PC-9 (cell line): ENCODE measurements around the gene LRIG3. TPM values are rescaled to one million over a fixed set of nuclear protein-coding genes. Genes with fewer than 3 reads are reported as not detected.
"Not testable (repeated sequence)": the region's sequence is repeated elsewhere in the genome, so short reads cannot be mapped to it uniquely, and the experiment has no call there.

Experiments used
- BruUV-seq: library from RNA; stranded (reverse); fragments of 400-500 nt; replicated peaks from 2 replicates; lab custom pipeline; 2021; lab: Mats Ljungman, UMichigan
- CTCF ChIA-PET: fragments of 300-600 bp; sonication (Branson Sonifier 250); formaldehyde crosslinking; loops from one replicate; lab custom pipeline; 2022; ENCODE audit warnings: antibody characterized with exemption; lab: Charles Lee
- POLR2A ChIA-PET: fragments of 300-600 bp; sonication (Branson Sonifier 250); formaldehyde crosslinking; loops from one replicate; lab custom pipeline; 2022; ENCODE audit warnings: antibody characterized with exemption; ENCODE audit not compliant: unreplicated experiment; lab: Charles Lee
- DNase-seq, 2 experiments: peaks; one replicate each; pipeline versions ENCODE4 v3.0.0 to v3.0.0-alpha.2; 2015 to 2022; ENCODE audit warnings: mixed read lengths in 1 of 2
- H2AFZ ChIP-seq: fragments of 200-600 bp; sonication (generic); 2 replicates; pipeline ENCODE4 v1.8.1; 2017; ENCODE audit warnings: antibody characterized with exemption
- H3F3A ChIP-seq: fragments of 200-600 bp; sonication (generic); 2 replicates; pipeline ENCODE4 v1.8.1; 2017; ENCODE audit warnings: antibody characterized with exemption, mild to moderate bottlenecking, low read depth; ENCODE audit not compliant: insufficient read depth
- H3K27ac ChIP-seq: fragments of 200-600 bp; sonication (generic); 2 replicates; pipeline ENCODE4 v1.6.1; 2016; ENCODE audit warnings: mixed run types
- H3K27me3 ChIP-seq: fragments of 200-600 bp; sonication (generic); 2 replicates; pipeline ENCODE4 v1.6.1; 2016; ENCODE audit warnings: low read depth, mixed run types; ENCODE audit not compliant: insufficient read depth
- H3K36me3 ChIP-seq: fragments of 200-600 bp; sonication (generic); 2 replicates; pipeline ENCODE4 v1.6.1; 2016; ENCODE audit warnings: low read depth, mixed run types
- H3K4me1 ChIP-seq: fragments of 200-600 bp; sonication (generic); replicated peaks from 2 replicates; pipeline ENCODE4 v1.6.1; 2016; ENCODE audit warnings: mixed run types; ENCODE audit not compliant: insufficient read depth
- H3K4me2 ChIP-seq: fragments of 200-600 bp; sonication (generic); 2 replicates; pipeline ENCODE4 v1.6.1; 2017; ENCODE audit warnings: mixed run types
- H3K4me3 ChIP-seq: fragments of 200-600 bp; sonication (generic); 2 replicates; pipeline ENCODE4 v1.6.1; 2016; ENCODE audit warnings: mixed run types
- H3K79me2 ChIP-seq: fragments of 200-600 bp; sonication (generic); 2 replicates; pipeline ENCODE4 v1.6.1; 2017; ENCODE audit warnings: low read depth, mixed run types
- H3K9me2 ChIP-seq: fragments of 200-600 bp; sonication (generic); 2 replicates; pipeline ENCODE4 v1.8.1; 2017; ENCODE audit warnings: mild to moderate bottlenecking; ENCODE audit not compliant: insufficient read depth
- H3K9me3 ChIP-seq: fragments of 200-600 bp; sonication (generic); 2 replicates; pipeline ENCODE4 v1.8.1; 2016; ENCODE audit warnings: low read depth; ENCODE audit not compliant: insufficient read depth
- H4K20me1 ChIP-seq: fragments of 200-600 bp; sonication (generic); 2 replicates; pipeline ENCODE4 v1.8.1; 2017; ENCODE audit not compliant: insufficient read depth
- EZH2 ChIP-seq: fragments of 200-600 bp; sonication (generic); IDR thresholded peaks from 2 replicates; pipeline ENCODE4 v1.8.0; 2017; ENCODE audit warnings: antibody characterized with exemption, low read depth
- intact Hi-C: fragments of 100-400 bp; cut with micrococcal nuclease; formaldehyde crosslinking; loops from one replicate; pipeline ENCODE4 v1.10.0; 2022; ENCODE audit not compliant: unreplicated experiment
- total RNA-seq: library from RNA; stranded (reverse); gene quantifications from 2 replicates; pipeline ENCODE4 v1.2.3, GENCODE V29; 2021
- TF ChIP-seq, protein P1 (sequence below): fragments of 200-600 bp; sonication (generic); conservative IDR thresholded peaks from 2 replicates; pipeline ENCODE4 v1.6.1; 2017; ENCODE audit warnings: mixed run types, antibody characterized with exemption, mild to moderate bottlenecking, moderate library complexity

LRIG3 gene
- total RNA-seq, 1 experiment from 2014 or later, result 10.6 TPM

DNA sequence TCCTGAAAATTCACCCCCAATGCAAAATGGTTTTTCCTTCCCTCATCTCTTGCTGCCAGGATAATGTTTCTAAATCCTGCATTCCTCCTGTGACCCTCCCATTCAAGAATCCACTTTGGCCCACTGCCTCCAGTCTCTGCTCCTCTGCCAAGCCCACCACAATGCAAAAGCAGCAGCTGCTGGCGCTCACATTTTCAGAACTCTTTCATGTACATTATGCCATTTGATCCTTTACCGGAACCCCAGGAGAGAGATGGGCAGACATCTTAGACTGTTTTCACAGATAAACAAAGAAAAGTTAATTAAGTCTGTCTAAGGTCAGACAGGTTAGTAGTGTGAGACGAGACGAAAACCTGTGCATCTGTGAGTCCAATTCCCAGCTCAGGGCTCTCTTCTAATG, 12.9 kb downstream of the LRIG3 start:
- CTCF ChIA-PET, result no interaction called here
- no peak overlapping the region for H3K4me2 ChIP-seq
- H3K9me2 ChIP-seq, result no peaks in the 10 kb centered on the region
- H3F3A ChIP-seq, result no peaks in the 10 kb centered on the region; the same call in 1 of the 2 replicates
- POLR2A ChIA-PET, result no interaction called here
- H3K36me3 ChIP-seq, result 0 out of 2 replicates have a peak, but pooled peaks cover 8% of the 10 kb centered on the region
- H2AFZ ChIP-seq, result no peak overlapping the region
- no TSS peak for BruUV-seq
- no peaks in the 10 kb centered on the region for H4K20me1 ChIP-seq
- no peaks in the 10 kb centered on the region for H3K27me3 ChIP-seq
- H3K4me1 ChIP-seq, result no peaks in the 10 kb centered on the region
- intact Hi-C loops, result no loop called here
- no peak overlapping the region for H3K27ac ChIP-seq
- H3K4me3 ChIP-seq, result no peak overlapping the region
- no peaks in the 10 kb centered on the region for H3K79me2 ChIP-seq
- DNase-seq, result no peak
- H3K9me3 ChIP-seq, result no peaks in the 10 kb centered on the region
- no peak for TF ChIP-seq EZH2
- TF ChIP-seq, protein P1, sequence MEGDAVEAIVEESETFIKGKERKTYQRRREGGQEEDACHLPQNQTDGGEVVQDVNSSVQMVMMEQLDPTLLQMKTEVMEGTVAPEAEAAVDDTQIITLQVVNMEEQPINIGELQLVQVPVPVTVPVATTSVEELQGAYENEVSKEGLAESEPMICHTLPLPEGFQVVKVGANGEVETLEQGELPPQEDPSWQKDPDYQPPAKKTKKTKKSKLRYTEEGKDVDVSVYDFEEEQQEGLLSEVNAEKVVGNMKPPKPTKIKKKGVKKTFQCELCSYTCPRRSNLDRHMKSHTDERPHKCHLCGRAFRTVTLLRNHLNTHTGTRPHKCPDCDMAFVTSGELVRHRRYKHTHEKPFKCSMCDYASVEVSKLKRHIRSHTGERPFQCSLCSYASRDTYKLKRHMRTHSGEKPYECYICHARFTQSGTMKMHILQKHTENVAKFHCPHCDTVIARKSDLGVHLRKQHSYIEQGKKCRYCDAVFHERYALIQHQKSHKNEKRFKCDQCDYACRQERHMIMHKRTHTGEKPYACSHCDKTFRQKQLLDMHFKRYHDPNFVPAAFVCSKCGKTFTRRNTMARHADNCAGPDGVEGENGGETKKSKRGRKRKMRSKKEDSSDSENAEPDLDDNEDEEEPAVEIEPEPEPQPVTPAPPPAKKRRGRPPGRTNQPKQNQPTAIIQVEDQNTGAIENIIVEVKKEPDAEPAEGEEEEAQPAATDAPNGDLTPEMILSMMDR, result no peak

DNA sequence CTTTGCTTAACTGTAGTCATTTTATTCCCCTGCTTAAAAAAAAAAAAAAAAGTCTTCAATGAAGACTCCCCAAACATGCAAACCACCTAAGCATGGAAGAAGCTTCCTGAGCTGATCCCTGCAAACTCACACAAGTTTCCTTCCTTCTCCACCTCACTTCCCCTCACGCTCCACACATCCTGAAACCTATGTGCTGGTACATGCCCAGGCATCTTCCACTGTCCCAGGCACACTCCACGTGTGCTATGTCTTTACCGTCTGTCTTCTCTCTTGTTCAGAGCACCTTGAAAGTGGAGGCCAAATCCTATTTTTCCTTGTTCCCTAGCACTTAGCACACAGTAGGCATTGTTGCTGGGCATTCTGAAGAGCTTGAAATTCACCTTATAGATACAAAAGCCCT, 13.4 kb downstream of the LRIG3 start:
- TF ChIP-seq, protein P1, result no peak
- TF ChIP-seq EZH2, result no peak
- BruUV-seq, result no TSS peak
- H2AFZ ChIP-seq, result no peak overlapping the region
- no peaks in the 10 kb centered on the region for H4K20me1 ChIP-seq
- no peak for DNase-seq
- intact Hi-C loops, result no loop called here
- H3K9me2 ChIP-seq, result no peaks in the 10 kb centered on the region
- H3K9me3 ChIP-seq, result no peaks in the 10 kb centered on the region
- CTCF ChIA-PET, result no interaction called here
- no peaks in the 10 kb centered on the region for H3K27me3 ChIP-seq
- no peak overlapping the region for H3K27ac ChIP-seq
- no peak overlapping the region for H3K4me3 ChIP-seq
- H3F3A ChIP-seq, result no peaks in the 10 kb centered on the region; the same call in 1 of the 2 replicates
- no peaks in the 10 kb centered on the region for H3K4me1 ChIP-seq
- POLR2A ChIA-PET, result no interaction called here
- no peak overlapping the region for H3K4me2 ChIP-seq
- 0 out of 2 replicates have a peak, but pooled peaks cover 8% of the 10 kb centered on the region for H3K36me3 ChIP-seq
- no peaks in the 10 kb centered on the region for H3K79me2 ChIP-seq

DNA sequence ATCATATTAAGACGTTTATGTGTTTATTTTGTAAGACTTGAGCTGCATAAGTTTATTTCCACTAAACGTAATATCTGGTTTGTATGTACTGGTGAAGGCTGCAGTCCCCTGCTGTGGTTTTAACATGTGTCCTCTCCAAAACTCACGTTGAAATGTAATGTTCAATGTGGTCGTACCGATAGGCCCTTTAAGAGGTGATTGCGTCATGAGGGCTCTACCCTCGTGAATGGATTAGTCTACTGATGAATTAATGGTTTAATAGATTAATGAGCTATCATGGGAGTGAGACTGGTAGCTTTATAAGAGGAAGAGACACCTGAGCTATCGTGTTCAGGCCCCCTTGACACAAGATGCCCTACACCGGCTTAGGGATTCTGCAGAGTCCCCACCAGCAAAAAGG, 14.9 kb downstream of the LRIG3 start:
- ChIA-PET CTCF (no interaction called here), POLR2A (interaction anchor here (0.7 kb wide), 1 partner anchor 172 kb away, joined by 4 read pairs; no protein-coding TSS in a partner anchor)
- no peak overlapping the region for H3K27ac ChIP-seq
- no peaks in the 10 kb centered on the region for H3K4me1 ChIP-seq
- H3K9me3 ChIP-seq, result no peaks in the 10 kb centered on the region
- H4K20me1 ChIP-seq, result no peaks in the 10 kb centered on the region
- no peak overlapping the region for H2AFZ ChIP-seq
- intact Hi-C loops, result no loop called here
- H3K79me2 ChIP-seq, result no peaks in the 10 kb centered on the region
- BruUV-seq, result no TSS peak
- no peak for DNase-seq
- no peak overlapping the region for H3K4me3 ChIP-seq
- no peaks in the 10 kb centered on the region for H3K9me2 ChIP-seq
- no peak overlapping the region for H3K4me2 ChIP-seq
- no peaks in the 10 kb centered on the region for H3F3A ChIP-seq
- H3K27me3 ChIP-seq, result no peaks in the 10 kb centered on the region
- 0 out of 2 replicates have a peak, but pooled peaks cover 3% of the 10 kb centered on the region for H3K36me3 ChIP-seq
- TF ChIP-seq EZH2, result no peak
- TF ChIP-seq, protein P1, result no peak

DNA sequence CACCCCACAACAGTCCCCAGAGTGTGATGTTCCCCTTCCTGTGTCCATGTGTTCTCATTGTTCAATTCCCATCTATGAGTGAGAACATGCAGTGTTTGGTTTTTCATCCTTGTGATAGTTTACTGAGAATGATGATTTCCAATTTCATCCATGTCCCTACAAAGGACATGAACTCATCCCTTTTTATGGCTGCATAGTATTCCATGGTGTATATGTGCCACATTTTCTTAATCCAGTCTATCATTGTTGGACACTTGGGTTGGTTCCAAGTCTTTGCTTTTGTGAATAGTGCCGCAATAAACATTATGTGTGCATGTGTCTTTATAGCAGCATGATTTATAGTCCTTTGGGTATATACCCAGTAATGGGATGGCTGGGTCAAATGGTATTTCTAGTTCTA, 17.6 kb downstream of the LRIG3 start:
- H2AFZ ChIP-seq, H3K27me3 ChIP-seq, intact Hi-C loops, H3K27ac ChIP-seq, H3K79me2 ChIP-seq, H3K4me3 ChIP-seq, H3K9me2 ChIP-seq, H3F3A ChIP-seq, H3K9me3 ChIP-seq, CTCF ChIA-PET, POLR2A ChIA-PET, H3K36me3 ChIP-seq, H3K4me1 ChIP-seq, DNase-seq, H4K20me1 ChIP-seq, BruUV-seq, H3K4me2 ChIP-seq: not testable (repeated sequence)
